Activated CD4-positive, alpha-beta T cell treated with anti-CD3 and anti-CD28 coated beads, Interleukin-2, amount 10 ng/mL, durations not matched to agents 24 days and 14 days (primary cell): Measurements from ENCODE around the gene ZNF226. TPM values are rescaled to one million over a fixed set of nuclear protein-coding genes. Genes with fewer than 3 reads are reported as not detected.
"Not testable (repeated sequence)": the region's sequence is repeated elsewhere in the genome, so short reads cannot be mapped to it uniquely, and the experiment has no call there.

ENCODE experiments used
- DNase-seq: peaks from one replicate; pipeline ENCODE4 v3.0.0; 2022
- H3K27ac Mint-ChIP-seq: one replicate; pipeline ENCODE4 v1.8.0; 2022; ENCODE audit warnings: mild to moderate bottlenecking, mixed read lengths
- H3K27me3 Mint-ChIP-seq: one replicate; pipeline ENCODE4 v1.8.0; 2022; ENCODE audit warnings: mixed read lengths
- H3K36me3 Mint-ChIP-seq: one replicate; pipeline ENCODE4 v1.8.0; 2022; ENCODE audit warnings: low read depth, mild to moderate bottlenecking, mixed read lengths
- H3K4me1 Mint-ChIP-seq: one replicate; pipeline ENCODE4 v1.8.0; 2021; ENCODE audit warnings: mixed read lengths
- H3K4me3 Mint-ChIP-seq: one replicate; pipeline ENCODE4 v1.8.0; 2022; ENCODE audit warnings: mild to moderate bottlenecking, moderate library complexity, mixed read lengths
- H3K9me3 Mint-ChIP-seq: one replicate; pipeline ENCODE4 v1.8.0; 2021; ENCODE audit warnings: mixed read lengths
- intact Hi-C: fragments of 100-400 bp; cut with micrococcal nuclease; formaldehyde crosslinking; loops from one replicate; pipeline ENCODE4 v1.15.1; 2023
- total RNA-seq: library from RNA; stranded (reverse); gene quantifications from 2 replicates; pipeline ENCODE4 v1.2.3, GENCODE V29; 2022

ZNF226 gene
- total RNA-seq, 1 donor from 2014 or later = 12.3 TPM

- H3K4me3 Mint-ChIP-seq = no peak overlapping the region
- no peak overlapping the region for H3K27ac Mint-ChIP-seq
- H3K27me3 Mint-ChIP-seq = no peaks in the 10 kb centered on the region
- DNase-seq = no peak
- H3K4me1 Mint-ChIP-seq = no peaks in the 10 kb centered on the region
- intact Hi-C loops = no loop called here
- peaks cover 44% of the 10 kb centered on the region for H3K9me3 Mint-ChIP-seq
- H3K36me3 Mint-ChIP-seq = no peaks in the 10 kb centered on the region
Measured at GRCh38 chr19:44190020-44190419, 25.1 kb downstream of the ZNF226 start.

GRCh38 chr19:44192127-44192526 is 27.2 kb downstream of the ZNF226 start:
- Mint-ChIP-seq H3K36me3 (no peaks in the 10 kb centered on the region), H3K27ac (no peak overlapping the region), H3K9me3 (peaks cover 49% of the 10 kb centered on the region)

DNA sequence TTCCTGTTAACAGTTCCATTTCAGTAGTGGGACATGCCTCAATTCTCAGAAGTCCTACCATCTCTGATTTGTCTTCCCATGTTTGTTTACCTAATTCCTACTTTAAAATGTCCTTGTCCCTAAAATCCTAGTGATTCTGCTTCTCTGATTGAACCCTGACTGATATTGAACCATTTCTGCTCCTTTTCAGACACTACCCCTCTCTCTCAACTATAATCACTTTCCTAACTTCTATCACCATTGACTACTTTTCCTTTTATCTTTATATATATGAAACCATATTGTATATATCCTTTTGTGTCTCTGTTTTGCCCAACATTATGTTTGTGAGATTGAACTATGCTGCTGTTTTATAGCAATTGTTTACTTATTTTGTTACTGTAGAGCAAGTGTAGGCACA is 31.9 kb downstream of the ZNF226 start:
- DNase-seq = no peak
- Mint-ChIP-seq H3K27ac (no peak overlapping the region), H3K4me1 (no peaks in the 10 kb centered on the region), H3K27me3 (no peaks in the 10 kb centered on the region), H3K4me3 (no peak overlapping the region), H3K9me3 (peaks cover 33% of the 10 kb centered on the region), H3K36me3 (no peaks in the 10 kb centered on the region)
- intact Hi-C loops = no loop called here

More at GRCh38 chr19:44192127-44192526, 27.2 kb downstream of the ZNF226 start:
- H3K4me1 Mint-ChIP-seq = no peaks in the 10 kb centered on the region
- DNase-seq = no peak
- intact Hi-C loops = no loop called here
- no peak overlapping the region for H3K4me3 Mint-ChIP-seq
- H3K27me3 Mint-ChIP-seq = no peaks in the 10 kb centered on the region

DNA sequence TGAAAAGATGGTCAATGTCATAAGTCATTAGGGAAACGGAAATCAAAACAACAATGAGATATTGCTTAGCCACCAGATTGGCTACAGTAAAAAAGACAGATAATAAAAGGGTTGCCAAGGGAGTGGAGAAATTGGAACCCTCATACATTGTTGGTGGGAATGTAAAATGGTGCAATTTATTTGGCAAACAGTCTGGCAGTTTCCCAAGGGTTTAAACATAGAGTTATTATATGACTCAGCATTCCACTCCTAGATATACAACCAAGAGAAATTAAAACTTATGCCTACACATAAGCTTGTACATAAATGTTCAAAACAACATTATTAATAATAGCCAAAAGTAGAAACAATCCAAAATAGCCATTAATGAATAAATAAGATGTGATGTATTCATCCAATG is 37.6 kb downstream of the ZNF226 start:
- no peak overlapping the region for H3K4me3 Mint-ChIP-seq
- H3K4me1 Mint-ChIP-seq = peaks cover 6% of the 10 kb centered on the region
- peaks cover 2% of the 10 kb centered on the region for H3K27me3 Mint-ChIP-seq
- DNase-seq = no peak
- intact Hi-C loops = no loop called here
- peaks cover 6% of the 10 kb centered on the region for H3K9me3 Mint-ChIP-seq
- peaks cover 6% of the 10 kb centered on the region for H3K36me3 Mint-ChIP-seq
- no peak overlapping the region for H3K27ac Mint-ChIP-seq

DNA sequence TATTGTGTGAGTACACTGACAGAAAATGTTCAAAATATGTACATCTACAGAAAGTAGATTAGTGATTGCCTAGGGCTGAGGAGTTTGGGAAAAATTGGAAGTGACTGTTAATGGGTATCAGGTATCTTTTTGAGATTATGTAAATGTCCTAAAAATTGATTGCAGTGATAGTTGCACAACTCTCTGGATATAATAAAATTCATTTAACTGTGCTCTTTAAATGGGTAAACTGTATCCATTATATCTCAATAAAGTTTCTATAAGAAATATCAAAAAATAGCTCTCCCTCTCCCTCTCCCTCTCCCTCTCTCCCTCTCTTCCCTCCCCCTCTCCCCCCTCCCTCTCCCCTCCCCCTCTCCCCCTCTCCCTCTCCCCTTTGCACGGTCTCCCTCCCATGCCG is 38.1 kb downstream of the ZNF226 start:
- no peak overlapping the region for H3K4me3 Mint-ChIP-seq
- peaks cover 10% of the 10 kb centered on the region for H3K9me3 Mint-ChIP-seq
- peaks cover 8% of the 10 kb centered on the region for H3K36me3 Mint-ChIP-seq
- intact Hi-C loops = no loop called here
- peaks cover 10% of the 10 kb centered on the region for H3K4me1 Mint-ChIP-seq
- peaks cover 2% of the 10 kb centered on the region for H3K27me3 Mint-ChIP-seq
- no peak for DNase-seq
- no peak overlapping the region for H3K27ac Mint-ChIP-seq

DNA sequence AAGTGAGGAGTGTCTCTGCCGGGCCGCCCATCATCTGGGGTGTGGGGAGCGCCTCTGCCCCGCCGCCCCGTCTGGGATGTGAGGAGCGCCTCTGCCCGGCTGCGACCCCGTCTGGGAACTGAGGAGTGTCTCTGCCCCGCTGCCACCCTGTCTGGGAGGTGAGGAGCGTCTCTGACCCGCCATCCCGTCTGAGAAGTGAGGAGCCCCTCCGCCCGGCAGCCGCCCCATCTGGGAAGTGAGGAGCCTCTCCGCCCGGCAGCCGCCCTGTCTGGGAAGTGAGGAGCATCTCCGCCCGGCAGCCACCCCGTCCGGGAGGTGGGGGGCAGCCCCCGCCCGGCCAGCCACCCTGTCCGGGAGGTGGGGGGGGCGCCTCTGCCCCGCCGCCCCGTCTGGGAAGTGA is 39.0 kb downstream of the ZNF226 start:
- H3K36me3 Mint-ChIP-seq, DNase-seq, intact Hi-C loops, H3K4me3 Mint-ChIP-seq, H3K27ac Mint-ChIP-seq, H3K27me3 Mint-ChIP-seq: not testable (repeated sequence)
- Mint-ChIP-seq H3K9me3 (peaks cover 10% of the 10 kb centered on the region), H3K4me1 (peaks cover 10% of the 10 kb centered on the region)

GRCh38 chr19:44204772-44205171 is 39.9 kb downstream of the ZNF226 start:
- Mint-ChIP-seq H3K27me3 (peaks cover 2% of the 10 kb centered on the region), H3K36me3 (peaks cover 8% of the 10 kb centered on the region), H3K27ac (no peak overlapping the region), H3K4me3 (no peak overlapping the region), H3K4me1 (peaks cover 10% of the 10 kb centered on the region), H3K9me3 (peaks cover 10% of the 10 kb centered on the region)
- no peak for DNase-seq
- intact Hi-C loops = loop anchor here (5.0 kb wide), 1 partner anchor 267 kb away; the partner anchor contains the start of gene ZNF45

DNA sequence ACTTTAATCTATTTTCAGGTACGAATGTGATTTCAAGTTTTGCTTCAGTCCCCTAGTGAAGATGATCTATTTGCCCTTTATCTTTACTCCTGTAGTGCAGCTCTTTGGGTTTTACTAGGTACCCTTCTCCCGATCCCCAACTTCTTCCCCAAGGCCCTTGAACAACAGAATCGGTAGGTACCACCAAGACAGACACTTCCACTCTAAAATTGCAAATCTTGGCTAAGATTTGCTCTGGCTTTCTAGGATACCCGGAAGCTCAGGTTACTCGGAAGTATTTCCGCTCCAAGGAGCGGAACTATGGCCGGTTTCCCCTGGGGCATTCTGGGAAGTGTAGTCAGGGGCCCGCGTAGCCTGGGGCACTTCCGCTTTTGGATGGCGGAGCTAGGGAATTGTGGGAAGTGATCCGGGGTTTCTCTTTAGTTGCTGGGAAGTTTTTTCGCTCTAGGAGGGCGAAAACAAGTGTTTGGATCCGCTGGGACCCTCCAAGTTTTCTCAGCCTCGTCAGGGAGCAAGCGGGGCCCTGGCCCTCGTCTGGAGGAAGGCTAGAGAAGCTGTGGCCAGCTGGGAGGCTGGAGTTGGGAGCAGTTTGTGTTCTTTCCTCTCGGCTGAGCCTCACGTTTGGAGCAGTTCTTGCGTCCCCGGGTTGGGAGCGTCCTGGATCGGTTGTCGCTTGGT is 42.4 kb downstream of the ZNF226 start:
- DNase-seq = peak; percentile 94
- Mint-ChIP-seq H3K9me3 (peaks cover 14% of the 10 kb centered on the region), H3K27me3 (peaks cover 2% of the 10 kb centered on the region), H3K4me3 (peak overlapping the region; percentile 95), H3K27ac (peak overlapping the region; percentile 80), H3K36me3 (peaks cover 8% of the 10 kb centered on the region), H3K4me1 (peaks cover 10% of the 10 kb centered on the region)
- intact Hi-C loops = loop anchor here (1.0 to 5.0 kb wide), 3 partner anchors 42 to 270 kb away; partner anchors contain the start of genes ZNF226, ZNF284 and ZNF45

DNA sequence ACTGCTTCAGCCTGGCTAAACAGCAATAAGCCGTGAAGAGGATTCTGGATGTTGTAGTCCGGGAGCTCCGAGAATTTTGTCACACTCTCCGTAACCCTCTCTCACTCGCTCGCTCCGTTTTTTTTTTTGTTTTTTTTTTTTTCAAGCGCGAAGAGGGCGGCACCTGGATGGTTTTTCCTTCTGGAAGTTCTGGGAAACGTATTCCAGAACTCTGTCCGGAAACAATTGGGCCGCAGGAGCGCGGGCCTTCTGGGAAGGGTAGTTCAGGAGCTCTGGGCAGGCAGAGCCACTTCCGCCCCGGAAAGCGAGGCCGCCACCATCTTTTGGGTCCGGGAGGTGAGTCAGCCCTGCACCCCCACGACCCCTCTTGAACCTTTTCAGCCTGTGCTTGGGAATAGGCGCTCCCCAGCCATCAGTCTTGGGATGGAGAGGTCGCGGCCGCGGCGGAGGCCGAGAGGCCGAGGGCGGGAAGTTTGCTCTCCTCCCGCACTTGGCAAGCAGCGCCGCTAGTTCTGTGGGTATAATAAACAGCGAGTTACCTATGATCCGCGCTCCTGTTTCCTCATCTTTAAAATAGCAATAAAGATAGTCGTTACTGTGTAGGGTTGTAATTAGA is 47.5 kb downstream of the ZNF226 start, which contains the start of gene ZNF227:
Gene ZNF227 (plus strand): TSS at position 283 of the 616 bp plus-strand sequence. CDS start 5,261 bp downstream, outside the sequence.
- H3K4me3 Mint-ChIP-seq = peak within 1 kb of the TSS; percentile 94
- peaks cover 12% of the 10 kb centered on the region for H3K4me1 Mint-ChIP-seq
- intact Hi-C loops = loop anchor here (1.0 to 5.0 kb wide), 6 partner anchors 47 to 290 kb away; partner anchors contain the start of genes ZNF180, ZNF224, ZNF225 and ZNF226
- peaks cover 16% of the 10 kb centered on the region for H3K9me3 Mint-ChIP-seq
- H3K27me3 Mint-ChIP-seq = no peaks in the 10 kb centered on the region
- peaks cover 34% of the 10 kb centered on the region for H3K36me3 Mint-ChIP-seq
- DNase-seq = peak; percentile 93
- H3K27ac Mint-ChIP-seq = peak within 1 kb of the TSS; percentile 91

DNA sequence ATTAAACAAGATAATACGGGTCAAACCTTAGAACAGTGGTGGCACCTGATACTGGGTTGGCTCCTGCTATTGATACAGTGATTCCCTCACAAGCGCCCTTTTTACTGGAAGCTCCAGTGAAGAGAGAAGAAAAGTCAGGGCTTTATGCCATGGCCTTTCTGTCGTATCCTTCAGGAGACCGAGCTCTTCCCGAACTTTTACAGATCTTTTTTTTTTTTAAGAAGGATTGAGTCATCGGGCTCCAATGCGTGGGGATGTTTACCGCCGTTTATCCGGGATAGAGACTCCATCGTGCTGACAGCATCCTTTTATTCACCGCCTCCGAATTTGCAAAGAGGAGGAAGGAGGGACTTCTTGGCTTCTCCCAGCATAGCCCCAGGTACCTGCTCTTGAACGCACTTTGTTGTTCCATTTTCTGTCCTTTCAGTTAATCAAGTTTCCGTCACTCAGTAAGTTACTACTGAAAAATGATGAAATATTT is 48.0 kb downstream of the ZNF226 start:
- Mint-ChIP-seq H3K9me3 (peaks cover 11% of the 10 kb centered on the region), H3K27me3 (no peaks in the 10 kb centered on the region), H3K4me3 (peak overlapping the region; percentile 94), H3K27ac (peak overlapping the region; percentile 91), H3K36me3 (peaks cover 36% of the 10 kb centered on the region), H3K4me1 (peaks cover 7% of the 10 kb centered on the region)
- intact Hi-C loops = loop anchor here (1.0 to 5.0 kb wide), 6 partner anchors 48 to 289 kb away; partner anchors contain the start of genes ZNF180, ZNF224, ZNF225 and ZNF226
- DNase-seq = peak; percentile 63

- H3K9me3 Mint-ChIP-seq, H3K27ac Mint-ChIP-seq, H3K4me3 Mint-ChIP-seq, DNase-seq, H3K27me3 Mint-ChIP-seq, intact Hi-C loops, H3K4me1 Mint-ChIP-seq: not testable (repeated sequence)
- peaks cover 68% of the 10 kb centered on the region for H3K36me3 Mint-ChIP-seq
Measured at GRCh38 chr19:44219926-44220325, 55.0 kb downstream of the ZNF226 start.

GRCh38 chr19:44220761-44221160 is 55.9 kb downstream of the ZNF226 start:
- intact Hi-C loops, H3K4me3 Mint-ChIP-seq, H3K4me1 Mint-ChIP-seq, DNase-seq, H3K9me3 Mint-ChIP-seq, H3K27ac Mint-ChIP-seq, H3K27me3 Mint-ChIP-seq: not testable (repeated sequence)
- H3K36me3 Mint-ChIP-seq = peaks cover 68% of the 10 kb centered on the region

GRCh38 chr19:44221291-44221690 is 56.4 kb downstream of the ZNF226 start:
- DNase-seq, H3K4me3 Mint-ChIP-seq, H3K27me3 Mint-ChIP-seq, H3K27ac Mint-ChIP-seq, H3K9me3 Mint-ChIP-seq, intact Hi-C loops, H3K4me1 Mint-ChIP-seq: not testable (repeated sequence)
- H3K36me3 Mint-ChIP-seq = peaks cover 68% of the 10 kb centered on the region
